GM18508 (cell line): Measurements from ENCODE around the gene TTYH3.
"Not testable (repeated sequence)": the region's sequence is repeated elsewhere in the genome, so short reads cannot be mapped to it uniquely, and the experiment has no call there.

Source experiments
- ATAC-seq: cut with Tn5 transposase; IDR thresholded peaks from one replicate; pipeline ENCODE4 v1.9.1; 2021; ENCODE audit warnings: moderate number of reproducible peaks; ENCODE audit not compliant: insufficient read depth, unreplicated experiment

TTYH3 gene

DNA sequence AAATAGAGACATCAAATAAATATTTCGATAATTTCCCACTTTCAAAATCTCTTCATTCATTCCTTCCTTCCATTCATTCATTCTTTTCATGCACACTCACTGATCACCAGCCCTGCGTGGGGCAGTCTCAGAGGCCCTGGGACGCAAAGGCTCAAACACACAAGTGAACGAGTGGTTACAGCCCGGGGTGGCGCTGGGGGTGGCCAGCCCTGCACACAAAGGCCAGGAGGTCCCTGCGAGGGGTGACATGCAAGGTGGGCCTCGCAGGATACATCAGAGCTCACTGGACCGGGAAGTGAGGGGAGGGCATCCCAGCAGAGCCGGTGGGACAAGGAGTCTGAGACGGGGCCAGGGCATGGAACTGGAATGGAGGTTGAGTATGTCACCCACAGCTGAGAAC is 29.9 kb upstream of the TTYH3 start:
- no peak for ATAC-seq

DNA sequence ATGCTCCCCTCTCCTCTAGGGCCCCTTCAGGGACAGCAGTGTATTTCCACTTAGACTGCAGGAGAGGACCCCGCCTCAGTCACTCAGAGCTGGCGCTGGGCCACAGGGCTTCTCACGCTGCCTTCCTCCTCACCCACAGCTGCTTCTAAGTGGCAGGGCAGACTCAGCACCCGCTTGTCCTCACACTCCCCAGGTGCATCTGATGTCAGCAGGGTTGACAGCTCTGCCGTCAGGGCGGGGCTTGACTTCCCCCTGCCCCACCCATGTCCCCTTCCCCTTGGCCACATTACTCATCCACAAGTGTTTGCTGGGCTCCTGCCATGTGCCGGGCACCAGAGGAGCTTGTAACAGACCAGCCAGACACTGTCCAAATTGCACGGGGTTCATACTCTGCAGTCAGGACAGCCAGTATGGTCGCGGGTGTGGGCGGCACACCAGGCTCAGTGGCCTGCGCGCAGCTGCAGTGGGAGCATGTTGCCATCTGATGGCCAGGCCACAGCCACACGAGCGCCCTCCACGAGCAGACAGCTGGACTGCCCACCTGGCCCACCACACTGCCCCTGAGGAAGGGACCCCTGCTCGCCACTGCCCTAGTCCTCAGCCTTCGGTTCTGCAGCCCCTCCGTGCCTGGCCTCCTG is 29.3 kb upstream of the TTYH3 start:
- ATAC-seq, result no peak

DNA sequence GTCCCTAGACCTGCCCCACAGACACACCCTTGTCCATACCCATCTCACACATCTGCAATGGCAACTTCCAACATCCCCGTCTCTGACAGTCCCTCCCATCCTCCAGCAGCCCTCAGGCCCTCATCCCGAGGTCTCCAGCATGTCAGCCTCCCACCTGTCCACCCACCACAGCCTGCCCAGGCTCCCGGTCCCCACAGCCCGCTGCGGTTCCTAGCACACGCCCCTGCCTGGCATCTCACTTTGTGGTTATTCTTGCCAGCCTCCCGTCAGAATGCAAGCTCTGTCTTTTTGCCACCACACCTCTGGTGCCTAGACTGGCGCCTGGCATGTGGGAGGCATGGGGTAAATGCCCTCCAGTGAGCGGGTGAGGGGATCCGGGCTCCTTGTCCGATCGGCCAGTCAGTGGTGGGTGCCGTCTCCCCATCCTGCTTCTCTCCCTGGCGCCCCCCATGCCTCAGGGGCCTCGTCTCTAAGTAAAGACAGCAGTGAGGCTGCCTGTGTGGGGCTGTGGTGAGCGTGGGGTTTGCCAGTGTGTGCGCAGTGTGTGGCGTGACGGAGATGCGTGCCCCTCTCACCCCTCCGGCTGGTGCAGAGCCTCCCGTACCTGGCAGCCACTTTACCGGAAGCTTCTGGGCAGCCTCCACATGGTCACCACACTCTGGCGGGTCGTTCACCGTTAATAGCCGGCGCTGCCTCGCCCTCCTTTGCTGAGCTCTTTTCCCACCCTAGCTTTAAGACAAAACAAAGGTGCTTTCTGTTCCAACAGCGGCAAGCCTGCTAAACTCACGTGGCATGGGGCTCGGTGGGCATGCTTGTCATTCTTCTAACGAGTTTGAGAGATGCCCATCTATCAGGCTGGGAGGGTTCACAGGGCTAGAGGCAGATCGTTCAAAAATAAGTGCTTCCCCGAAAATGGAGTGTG is 28.5 kb upstream of the TTYH3 start:
- ATAC-seq, result no peak

DNA sequence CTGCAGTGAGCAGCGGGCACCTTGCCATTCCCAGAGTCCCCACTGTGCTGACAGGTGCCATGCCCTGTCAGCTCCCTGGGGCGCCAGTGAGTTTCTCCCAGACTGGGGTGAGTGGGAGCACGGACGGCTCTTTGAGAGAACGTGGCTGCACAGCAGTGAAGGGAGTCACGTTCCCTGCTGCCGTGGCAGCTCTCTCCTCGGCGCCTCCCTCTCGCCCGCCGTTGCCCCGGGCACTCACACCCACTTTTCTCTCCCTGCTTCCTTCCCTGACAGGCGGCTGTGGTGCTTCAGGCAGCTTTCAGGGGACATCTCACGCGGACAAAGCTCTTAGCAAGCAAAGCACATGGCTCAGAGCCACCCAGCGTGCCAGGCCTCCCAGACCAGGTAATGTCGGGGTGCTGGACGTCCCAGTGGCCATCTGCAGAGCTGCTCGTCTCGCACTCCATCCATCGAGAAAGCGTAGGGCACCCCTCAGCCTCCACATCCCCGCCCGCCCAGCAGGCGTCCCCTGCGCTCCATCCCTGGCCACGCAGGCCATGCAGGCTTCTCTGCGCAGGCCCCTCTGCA is 27.1 kb upstream of the TTYH3 start:
- no peak for ATAC-seq

DNA sequence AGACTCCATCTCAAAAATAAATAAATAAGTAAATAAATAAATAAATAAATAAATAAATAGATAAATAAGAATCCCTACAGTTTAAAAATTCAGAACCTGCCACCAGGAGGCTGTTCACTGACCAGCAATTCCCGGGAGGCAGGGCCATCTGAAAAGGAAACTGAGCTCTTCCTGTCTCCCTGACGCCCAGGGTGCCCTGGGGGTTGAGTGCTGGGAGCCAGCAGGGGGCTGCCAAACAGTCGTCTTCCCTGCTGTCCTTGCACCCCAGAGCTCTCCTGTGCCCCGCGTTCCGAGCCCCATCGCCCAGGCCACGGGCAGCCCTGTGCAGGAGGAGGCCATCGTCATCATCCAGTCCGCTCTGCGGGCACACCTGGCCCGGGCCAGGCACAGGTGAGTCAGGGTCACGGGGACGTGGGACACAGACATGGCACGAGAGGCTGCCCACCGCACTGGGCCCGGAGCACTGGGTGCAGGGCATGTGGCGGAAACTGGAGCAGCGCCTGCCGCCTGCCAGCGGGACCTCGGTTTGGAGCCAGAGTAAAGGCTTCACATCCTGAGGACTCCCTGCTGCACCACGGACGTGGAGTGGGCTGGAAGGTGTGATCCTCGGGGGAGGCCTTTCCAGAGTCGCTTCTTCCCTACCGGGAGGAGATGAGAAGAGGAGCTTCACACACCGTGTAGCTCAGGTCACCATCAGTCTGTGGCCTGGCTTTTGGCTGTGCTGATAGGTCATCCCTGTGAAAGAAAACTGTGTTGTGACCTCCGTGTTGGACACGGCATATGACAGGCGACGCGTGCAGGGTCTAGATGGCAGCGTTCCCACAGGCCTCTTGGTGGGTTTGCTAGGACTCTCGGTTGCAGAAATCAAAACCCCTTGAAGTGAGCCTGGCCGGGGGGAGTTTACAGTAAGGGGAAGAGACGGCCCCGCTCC is 25.9 kb upstream of the TTYH3 start:
- ATAC-seq, result no peak

DNA sequence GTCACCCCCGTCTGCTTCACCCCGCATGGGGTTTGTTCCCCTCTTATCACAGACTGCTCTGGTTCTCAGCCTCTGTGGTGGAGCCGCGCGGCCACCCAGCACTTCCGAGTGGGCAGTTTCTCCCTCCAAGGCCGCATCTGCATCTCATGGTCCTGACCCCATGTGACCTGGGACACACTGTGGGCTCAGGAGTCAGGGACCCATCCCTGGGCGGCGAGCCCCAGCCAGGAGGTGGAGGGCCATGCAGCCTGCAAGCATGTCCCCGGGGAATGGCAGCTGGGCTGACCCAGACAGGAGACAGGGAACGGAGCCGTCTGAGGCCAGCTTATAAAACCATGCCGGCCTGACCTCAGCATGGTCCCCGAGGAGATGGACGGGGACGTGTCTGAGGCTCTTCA is 25.2 kb upstream of the TTYH3 start:
- no peak for ATAC-seq

DNA sequence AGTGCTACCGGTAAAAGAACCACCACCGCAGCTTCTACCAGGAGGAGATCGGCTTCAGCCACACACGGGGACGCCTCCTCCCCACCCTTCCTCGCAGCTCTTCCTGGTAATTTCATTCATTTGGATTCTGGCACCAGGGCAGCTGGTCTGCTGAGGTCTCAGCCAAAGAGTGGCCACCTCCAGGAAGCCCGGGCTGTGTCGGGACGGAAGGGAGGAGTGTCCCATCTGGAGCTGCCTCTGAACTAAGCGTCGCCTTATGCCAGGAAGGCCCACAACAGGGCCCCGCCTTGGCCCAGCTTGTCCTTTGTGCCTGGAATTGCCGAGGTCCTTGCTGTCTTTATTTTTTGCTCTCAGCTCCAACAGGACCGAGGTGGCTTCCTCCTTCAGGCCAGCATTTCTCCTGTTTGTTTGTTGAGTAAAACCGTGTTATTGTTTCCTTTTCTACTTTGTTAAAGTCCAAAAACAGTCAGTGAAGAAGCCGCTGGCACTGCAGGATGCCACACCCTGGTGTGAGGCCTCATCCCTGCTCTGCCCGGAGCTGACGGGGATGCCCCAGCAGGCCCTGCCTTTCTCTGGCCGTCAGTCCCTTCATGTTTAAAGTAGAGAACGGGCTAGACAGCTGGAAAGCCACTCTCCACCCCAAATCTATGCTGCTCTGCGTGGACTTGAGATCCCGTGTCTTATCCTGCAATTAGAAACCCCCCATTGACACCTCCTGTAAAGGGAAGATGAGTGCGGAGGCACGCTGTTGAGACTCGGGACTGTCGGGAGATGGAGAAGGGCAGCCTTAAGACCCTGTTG is 24.5 kb upstream of the TTYH3 start:
- ATAC-seq, result no peak

DNA sequence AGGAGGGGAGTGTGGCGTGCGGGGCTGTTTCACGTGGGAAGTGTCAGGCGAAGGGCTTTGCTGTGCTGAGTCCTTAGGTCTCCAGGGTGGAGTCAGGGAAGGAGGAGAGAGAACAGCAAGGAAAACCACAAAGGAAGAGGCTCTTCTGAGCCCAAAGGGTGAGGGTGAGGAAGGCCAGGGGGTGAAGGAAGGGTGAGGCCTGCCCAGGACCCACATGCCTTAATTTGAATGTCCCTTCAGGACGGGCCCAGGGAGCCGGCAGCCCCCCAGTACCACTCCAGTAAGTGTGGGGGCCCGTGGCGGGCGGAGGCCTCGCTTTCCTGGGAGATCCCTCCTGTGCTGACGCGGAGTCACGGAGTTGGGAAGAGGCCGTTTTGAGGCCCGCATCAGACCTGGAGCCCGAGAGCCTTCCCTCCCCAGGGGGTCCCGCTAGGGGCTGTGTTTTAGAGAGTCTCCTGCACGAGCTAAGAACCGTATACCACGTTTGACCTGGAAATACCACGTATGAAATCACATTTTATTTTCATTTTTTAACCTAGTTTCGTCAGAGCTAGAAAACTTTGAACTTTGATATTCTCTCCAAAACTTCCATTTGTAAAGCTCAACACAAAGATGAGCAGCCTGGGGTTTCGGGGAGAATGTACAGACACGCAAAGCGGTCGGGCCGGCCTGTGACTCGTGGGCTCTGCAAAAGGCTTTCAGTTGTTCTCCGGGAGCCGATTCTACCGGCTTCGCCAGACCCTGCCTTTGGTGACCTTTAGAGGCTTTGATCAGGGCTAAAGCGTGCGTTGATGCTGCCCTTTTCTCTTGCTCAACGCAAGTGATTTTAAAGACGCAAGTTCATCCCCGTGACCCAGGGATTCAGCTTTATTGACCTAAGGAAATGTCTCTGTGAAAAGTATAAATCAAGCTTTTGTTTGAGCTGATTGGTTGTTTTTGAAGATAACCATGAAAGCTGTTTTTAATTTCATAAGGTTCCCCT is 23.6 kb upstream of the TTYH3 start:
- no peak for ATAC-seq

DNA sequence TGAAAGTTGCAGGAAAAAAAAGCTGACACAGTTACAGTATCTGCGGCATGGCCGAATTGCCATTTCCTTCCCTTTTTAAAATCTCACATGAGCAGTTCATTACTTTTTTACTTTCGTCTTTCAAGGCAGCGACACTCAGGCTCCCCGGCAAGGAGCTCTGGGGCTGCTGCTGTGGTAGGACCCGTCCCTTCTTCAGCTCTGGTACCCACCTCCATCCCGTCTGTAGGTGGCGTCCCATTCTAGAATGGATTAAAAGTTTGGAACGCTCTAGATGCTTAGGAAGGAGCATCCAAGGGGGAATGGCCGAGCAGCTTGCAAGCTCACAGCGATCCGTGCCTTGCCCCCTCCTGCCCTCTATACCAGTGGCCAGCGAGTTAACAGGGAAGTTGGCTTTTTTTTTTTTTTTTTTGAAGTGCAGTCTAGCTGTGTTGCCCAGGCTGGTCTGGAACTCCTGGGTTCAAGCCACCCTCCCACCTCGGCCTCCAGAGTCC is 22.8 kb upstream of the TTYH3 start:
- ATAC-seq, result no peak

DNA sequence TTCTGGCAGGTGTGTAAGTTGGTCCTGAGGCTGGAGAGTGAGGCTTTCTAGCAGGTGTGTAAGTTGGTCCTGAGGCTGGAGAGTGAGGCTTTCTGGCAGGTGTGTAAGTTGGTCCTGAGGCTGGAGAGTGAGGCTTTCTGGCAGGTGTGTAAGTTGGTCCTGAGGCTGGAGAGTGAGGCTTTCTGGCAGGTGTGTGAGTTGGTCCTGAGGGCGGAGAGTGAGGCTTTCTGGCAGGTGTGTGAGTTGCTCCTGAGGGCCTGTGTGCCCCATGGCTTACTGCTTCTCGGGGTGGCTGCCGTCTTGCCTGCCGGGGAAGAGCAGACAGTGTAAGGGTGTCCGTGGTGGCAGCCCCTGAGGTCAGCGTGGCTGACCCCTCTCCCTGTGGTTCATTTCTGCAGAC is 22.1 kb upstream of the TTYH3 start:
- ATAC-seq, result not testable (repeated sequence)

DNA sequence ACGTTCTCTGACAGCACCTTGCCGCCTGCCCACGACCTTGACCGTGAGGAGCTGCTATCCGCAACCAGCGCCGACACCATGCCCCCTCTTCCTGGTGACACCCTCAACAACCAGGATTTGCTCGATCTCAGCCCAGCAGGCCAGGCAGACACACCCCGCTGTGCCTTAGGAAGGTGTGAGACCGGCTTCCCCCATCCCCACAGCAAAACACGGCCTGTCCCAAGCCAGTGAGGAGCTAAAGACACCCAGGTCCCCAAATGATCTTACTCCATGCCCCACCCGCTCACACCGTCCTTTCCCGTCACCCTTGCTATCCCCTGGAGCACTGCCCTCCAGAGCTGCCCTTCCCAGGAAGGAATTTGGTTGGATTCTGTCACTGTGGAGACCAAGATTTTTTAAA is 21.3 kb upstream of the TTYH3 start:
- no peak for ATAC-seq

DNA sequence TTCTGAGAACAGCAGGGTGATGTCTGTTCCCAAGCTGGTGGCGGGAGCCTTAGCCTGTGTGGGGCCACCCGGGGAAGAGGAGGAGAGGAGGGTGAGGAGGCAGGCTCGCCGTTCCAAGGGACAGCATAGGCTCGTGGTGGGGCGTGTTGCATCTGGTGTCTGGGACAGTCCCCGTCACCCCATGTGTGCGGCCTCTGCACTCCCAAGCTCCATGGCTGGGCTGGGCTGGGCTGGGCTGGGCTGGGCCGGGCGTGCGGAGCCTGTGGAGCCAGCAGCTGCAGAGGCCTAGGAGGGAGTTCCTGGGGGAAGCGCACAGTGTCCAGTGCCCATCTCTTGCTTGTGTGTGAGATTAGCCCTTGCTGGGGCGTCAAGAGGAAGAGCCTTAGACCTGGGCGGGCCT is 20.9 kb upstream of the TTYH3 start:
- ATAC-seq, result no peak

DNA sequence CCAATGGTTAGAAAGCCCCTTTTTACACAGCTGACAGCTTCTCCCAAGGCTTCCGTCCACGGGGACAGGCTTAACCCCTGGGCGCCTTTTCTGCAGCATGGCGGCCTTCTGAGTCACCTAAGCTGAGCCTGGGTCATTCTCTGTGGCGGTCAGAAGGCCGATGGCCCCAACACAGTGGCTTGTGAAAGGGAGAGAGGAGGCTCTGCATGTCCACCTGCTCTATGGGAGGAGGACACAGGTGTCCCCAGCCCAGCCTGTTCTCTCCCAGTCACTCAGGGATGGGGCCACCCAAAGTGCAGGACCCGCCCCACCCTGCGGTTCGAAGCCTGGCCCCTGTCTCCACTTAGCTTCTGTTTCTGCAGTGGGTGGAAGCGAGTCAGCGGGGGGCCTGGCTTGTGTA is 20.4 kb upstream of the TTYH3 start:
- ATAC-seq, result no peak

DNA sequence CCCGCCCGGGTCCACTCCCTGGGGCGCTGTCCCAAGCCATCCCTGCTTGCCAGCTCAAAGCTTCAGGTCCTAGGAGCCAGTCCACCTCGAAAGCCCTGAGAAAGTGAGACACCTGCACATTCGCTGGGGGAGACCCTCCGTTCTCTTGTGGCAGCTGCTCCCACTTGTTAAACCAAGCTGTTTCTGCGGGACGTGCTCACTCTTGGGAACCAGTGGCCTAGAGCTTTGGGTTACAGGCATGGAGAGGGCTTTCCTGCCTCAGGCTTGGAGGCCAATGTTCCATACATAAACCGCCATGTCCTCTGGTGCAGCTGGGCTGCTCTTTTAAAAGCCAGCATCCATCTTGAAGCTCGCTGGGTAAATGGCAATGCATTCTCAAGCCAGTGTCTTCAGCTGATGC is 19.9 kb upstream of the TTYH3 start:
- ATAC-seq, result no peak

DNA sequence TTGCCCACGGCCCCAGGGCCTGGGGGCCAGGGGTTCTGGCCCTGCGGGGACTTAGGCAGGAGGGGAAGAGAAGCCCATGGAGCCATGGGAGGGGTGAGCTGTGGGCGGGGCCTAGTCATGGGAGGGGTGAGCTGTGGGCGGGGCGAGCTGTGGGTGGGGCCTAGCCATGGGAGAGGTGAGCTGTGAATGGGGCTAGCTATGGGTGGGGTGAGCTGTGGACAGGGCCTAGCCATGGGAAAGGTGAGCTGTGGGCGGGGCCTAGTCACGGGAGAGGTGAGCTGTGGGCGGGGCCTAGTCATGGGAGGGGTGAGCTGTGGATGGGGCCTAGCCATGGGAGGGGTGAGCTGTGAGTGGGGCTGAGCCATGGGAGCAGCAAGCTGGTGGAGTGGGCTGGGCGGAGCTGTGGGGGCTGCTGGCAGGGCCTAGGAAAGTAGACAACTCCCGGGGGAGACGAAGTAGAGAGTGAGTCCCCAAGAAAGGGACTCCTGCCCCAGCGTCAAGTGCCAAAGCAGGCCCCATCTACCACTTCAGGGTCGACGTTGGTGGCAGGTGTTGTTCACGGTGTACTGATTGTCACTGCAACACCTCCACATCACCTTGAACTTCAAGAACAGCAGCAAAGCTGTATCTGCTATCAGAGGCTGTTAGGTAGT is 19.2 kb upstream of the TTYH3 start:
- ATAC-seq, result no peak

DNA sequence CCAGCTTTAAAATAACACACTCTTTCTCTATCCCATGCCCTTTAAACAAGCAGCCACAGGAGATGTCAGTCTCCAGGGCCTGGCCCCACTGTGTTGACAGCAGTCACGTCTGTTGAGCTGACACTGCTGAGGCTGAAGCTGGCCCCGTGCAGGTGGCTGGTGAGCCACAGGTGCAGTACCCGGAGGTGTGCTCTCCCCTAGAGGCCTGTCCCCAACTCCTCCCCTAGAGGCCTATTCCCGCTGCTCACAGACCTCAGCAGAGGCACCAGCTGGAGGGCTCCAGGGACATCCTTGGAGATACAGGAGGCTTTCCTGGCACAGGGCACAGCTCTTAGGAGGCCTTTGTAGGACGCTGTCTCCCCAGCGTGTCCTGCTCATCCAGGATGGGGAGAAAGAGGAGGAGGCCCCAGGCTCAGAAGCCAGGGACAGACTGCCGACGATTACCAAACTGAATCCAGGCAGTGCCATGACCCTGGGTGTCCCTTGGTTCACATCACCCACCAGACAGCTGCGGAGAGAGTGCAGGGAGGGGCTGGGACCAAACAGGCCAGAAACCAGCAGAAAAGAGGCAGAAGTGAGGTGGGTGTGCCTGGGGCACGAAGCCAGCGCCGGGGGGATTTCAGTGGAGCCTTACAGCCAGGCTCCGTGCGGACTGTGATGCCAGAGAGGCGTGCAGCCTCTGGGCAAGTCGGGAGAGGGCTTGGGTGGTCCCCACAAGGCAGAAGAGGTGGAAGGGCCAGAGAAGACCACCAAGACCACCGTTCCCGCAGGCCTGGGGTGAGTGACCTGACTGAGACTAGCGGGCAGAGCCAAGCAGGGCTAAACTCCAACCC is 18.5 kb upstream of the TTYH3 start:
- no peak for ATAC-seq
